HCT116 (cell line): ENCODE data around the gene ZNRF2. TPM values are rescaled to one million over a fixed set of nuclear protein-coding genes. Genes with fewer than 3 reads are reported as not detected.

Experiments used
- ATAC-seq: fragments of 200-7000 bp; cut with Tn5 transposase; 2 replicates; pipeline ENCODE4 v1.9.1; 2020; ENCODE audit warnings: mild to moderate bottlenecking, moderate library complexity
- BruUV-seq: library from RNA; stranded (reverse); fragments of 400-500 nt; replicated peaks from 2 replicates; lab custom pipeline; 2021; lab: Mats Ljungman, UMichigan
- CTCF ChIA-PET: fragments of 300-600 bp; sonication (Branson Sonifier 250); formaldehyde crosslinking; loops from one replicate; lab custom pipeline; 2021; ENCODE audit warnings: antibody characterized with exemption; lab: Charles Lee
- POLR2A ChIA-PET: fragments of 300-600, 350-600 bp; sonication (Branson Sonifier 250); formaldehyde crosslinking; loops from one replicate; lab custom pipeline; 2021; ENCODE audit warnings: antibody characterized with exemption; lab: Charles Lee
- RAD21 ChIA-PET, 2 experiments: fragments of 300-600 bp; sonication (Branson Sonifier 250); formaldehyde crosslinking; loops; one replicate each; lab custom pipeline; 2023; ENCODE audit warnings: low total read pairs in 2 of 2; ENCODE audit not compliant: uncharacterized antibody in 2 of 2, unreplicated experiment in 2 of 2, low non-redundant PET in 1 of 2; lab: Charles Lee
- DNase-seq: peaks from one replicate; pipeline ENCODE4 v3.0.0-alpha.2; 2010; ENCODE audit warnings: low read depth, low spot score
- H2AFZ ChIP-seq: fragments of 200-600 bp; shearing (Covaris generic), sonication (generic); 2 replicates; pipeline ENCODE4 v1.6.1; 2017; ENCODE audit warnings: low read depth, mixed run types, mixed read lengths, antibody characterized with exemption, low read length; ENCODE audit not compliant: poor library complexity, severe bottlenecking
- H3K27ac ChIP-seq: 2 replicates; pipeline ENCODE4 v1.5.1; 2012; ENCODE audit warnings: low read depth, low read length
- H3K27me3 ChIP-seq: fragments of 200-600 bp; sonication (generic); 2 replicates; pipeline ENCODE4 v1.6.1; 2016; ENCODE audit warnings: mixed run types, low read length, mixed read lengths; ENCODE audit not compliant: insufficient read depth
- H3K36me3 ChIP-seq, 2 experiments: fragments of 200-500 bp in 1 of 2; fragments of 200-600 bp in 1 of 2; sonication (Bioruptor generic) in 1 of 2; sonication (generic) in 1 of 2; 2 replicates each; pipeline versions ENCODE4 v1.5.1 to v1.6.1; 2014 to 2016; ENCODE audit warnings: low read length in 2 of 2, inconsistent platforms in 1 of 2, mixed read lengths in 1 of 2, mixed run types in 1 of 2; ENCODE audit not compliant: insufficient read depth in 2 of 2, control insufficient read depth in 1 of 2
- H3K4me1 ChIP-seq, 2 experiments: fragments of 200-600 bp in 1 of 2; sonication (generic) in 1 of 2; 2 replicates each; pipeline versions ENCODE4 v1.5.1 to v1.6.1; 2012 to 2017; ENCODE audit warnings: low read length in 2 of 2, inconsistent platforms in 1 of 2, mild to moderate bottlenecking in 1 of 2, mixed read lengths in 1 of 2, mixed run types in 1 of 2, moderate library complexity in 1 of 2; ENCODE audit not compliant: insufficient read depth in 2 of 2, control insufficient read depth in 1 of 2
- H3K4me2 ChIP-seq: fragments of 200-600 bp; sonication (generic); 2 replicates; pipeline ENCODE4 v1.6.1; 2017; ENCODE audit warnings: mixed run types, low read length, mixed read lengths
- H3K4me3 ChIP-seq, 2 experiments: fragments of 200-600 bp in 1 of 2; sonication (generic) in 1 of 2; replicated peaks in 1 of 2; 2 replicates each; pipeline ENCODE4 v1.5.1; 2011 to 2016; ENCODE audit warnings: low read length in 2 of 2, control low read depth in 1 of 2, low read depth in 1 of 2, mild to moderate bottlenecking in 1 of 2, mixed read lengths in 1 of 2, mixed run types in 1 of 2
- H3K79me2 ChIP-seq: fragments of 200-600 bp; sonication (generic); 2 replicates; pipeline ENCODE4 v1.6.1; 2017; ENCODE audit warnings: mild to moderate bottlenecking, mixed run types, low read length, moderate library complexity, mixed read lengths; ENCODE audit not compliant: insufficient read depth
- H3K9ac ChIP-seq: fragments of 200-600 bp; sonication (generic); 2 replicates; pipeline ENCODE4 v1.6.1; 2016; ENCODE audit warnings: low read length, mixed read lengths
- H3K9me2 ChIP-seq: fragments of 200-600 bp; sonication (generic), shearing (Covaris generic); 2 replicates; pipeline ENCODE4 v1.6.1; 2017; ENCODE audit warnings: mixed run types, mild to moderate bottlenecking, moderate library complexity; ENCODE audit not compliant: insufficient read depth
- H3K9me3 ChIP-seq, 2 experiments: fragments of 200-500 bp in 1 of 2; fragments of 200-600 bp in 1 of 2; sonication (Bioruptor generic) in 1 of 2; sonication (generic) in 1 of 2; 2 replicates each; pipeline ENCODE4 v1.6.1; 2014 to 2017; ENCODE audit warnings: low read length in 2 of 2, mixed read lengths in 2 of 2, inconsistent platforms in 1 of 2, low read depth in 1 of 2, mild to moderate bottlenecking in 1 of 2, mixed run types in 1 of 2, moderate library complexity in 1 of 2; ENCODE audit not compliant: control insufficient read depth in 1 of 2, insufficient read depth in 1 of 2
- H4K20me1 ChIP-seq: fragments of 200-600 bp; sonication (generic), shearing (Covaris generic); 2 replicates; pipeline ENCODE4 v1.6.1; 2017; ENCODE audit warnings: mixed run types, mild to moderate bottlenecking, moderate library complexity; ENCODE audit not compliant: insufficient read depth
- CEBPB ChIP-seq: IDR thresholded peaks from 2 replicates; pipeline ENCODE4 v1.6.1; 2012; ENCODE audit warnings: low read depth
- ELF1 ChIP-seq: IDR thresholded peaks from 2 replicates; pipeline ENCODE4 v1.6.1; 2012; ENCODE audit warnings: low read depth, borderline replicate concordance
- FOSL1 ChIP-seq: IDR thresholded peaks from 2 replicates; pipeline ENCODE4 v1.6.1; 2012; ENCODE audit warnings: low read depth
- MAX ChIP-seq: IDR thresholded peaks from 2 replicates; pipeline ENCODE4 v1.6.1; 2012
- POLR2A ChIP-seq: IDR thresholded peaks from 2 replicates; pipeline ENCODE4 v1.7.0; 2011; ENCODE audit warnings: borderline replicate concordance; ENCODE audit not compliant: insufficient read depth, insufficient read length; ENCODE audit errors: extremely low read depth
- SIN3A ChIP-seq: IDR thresholded peaks from 2 replicates; pipeline ENCODE4 v1.6.1; 2012; ENCODE audit warnings: low read depth
- SP1 ChIP-seq: IDR thresholded peaks from 2 replicates; pipeline ENCODE4 v1.6.1; 2012; ENCODE audit warnings: low read depth
- ZBTB33 ChIP-seq: IDR thresholded peaks from 2 replicates; pipeline ENCODE4 v1.6.1; 2011; ENCODE audit warnings: mild to moderate bottlenecking, low read length, moderate library complexity; ENCODE audit not compliant: insufficient replicate concordance; ENCODE audit errors: extremely low read depth
- ZFX ChIP-seq: fragments of 450-650 bp; IDR thresholded peaks from 2 replicates; pipeline ENCODE4 v1.6.1; 2017
- intact Hi-C: fragments of 100-400 bp; cut with micrococcal nuclease; formaldehyde crosslinking; loops from 2 replicates; pipeline ENCODE4 v1.10.0; 2022
- total RNA-seq: library from RNA; stranded (reverse); gene quantifications from one replicate; pipeline ENCODE4 v1.2.1, GENCODE V29; 2021; ENCODE audit not compliant: unreplicated experiment
- TF ChIP-seq, protein P1 (sequence below), 3 experiments: fragments of 200-600 bp in 1 of 3; sonication (generic) in 1 of 3; IDR thresholded peaks in 2 of 3; conservative IDR thresholded peaks in 1 of 3; 2 replicates each; pipeline ENCODE4 v1.5.1; 2012 to 2017; ENCODE audit warnings: low read depth in 2 of 3, low read length in 2 of 3, antibody characterized with exemption in 1 of 3, borderline replicate concordance in 1 of 3, control low read depth in 1 of 3, mild to moderate bottlenecking in 1 of 3, mixed read lengths in 1 of 3, mixed run types in 1 of 3, moderate library complexity in 1 of 3; ENCODE audit not compliant: insufficient read depth in 1 of 3
- TF ChIP-seq, protein P2 (sequence below): IDR thresholded peaks from 2 replicates; pipeline ENCODE4 v1.6.1; 2012; ENCODE audit warnings: low read depth

The ZNRF2 gene
- total RNA-seq, 1 experiment from 2014 or later: 10.2 TPM

DNA sequence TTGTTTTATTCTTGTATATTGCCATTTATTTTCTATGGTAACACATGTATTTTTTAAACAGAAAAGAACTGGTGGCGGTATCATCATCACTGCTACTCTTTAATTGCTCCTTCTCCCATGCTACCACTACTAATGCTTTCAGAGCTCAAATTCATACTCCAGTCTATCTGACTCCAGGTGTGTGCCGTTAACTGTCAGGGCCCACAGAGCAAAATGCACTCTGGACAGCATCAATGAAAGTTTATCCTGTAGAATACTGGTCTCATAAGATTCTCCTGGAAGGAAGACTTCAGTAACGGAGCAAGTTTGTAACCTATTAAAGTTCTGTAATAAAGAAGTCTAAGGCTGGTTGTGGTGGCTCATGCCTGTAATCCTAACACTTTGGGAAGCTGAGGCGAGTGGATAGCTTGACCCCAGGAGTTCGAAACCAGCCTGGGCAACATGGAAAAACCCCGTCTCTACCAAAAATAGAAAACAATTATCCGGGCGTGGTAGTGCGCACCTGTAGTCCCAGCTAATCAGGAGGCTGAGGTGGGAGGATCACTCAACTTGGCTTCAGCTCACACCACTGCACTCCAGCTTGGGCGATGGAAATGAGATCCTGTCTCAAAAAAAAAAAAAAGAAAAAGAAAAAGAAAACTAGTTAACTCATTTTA, 18.4 kb downstream of the ZNRF2 start:
- H4K20me1 ChIP-seq: no peaks in the 10 kb centered on the region
- H2AFZ ChIP-seq: no peak overlapping the region
- CTCF ChIA-PET: no interaction called here
- no peak overlapping the region for H3K4me3 ChIP-seq
- ATAC-seq: no peak
- no peaks in the 10 kb centered on the region for H3K36me3 ChIP-seq
- POLR2A ChIA-PET: no interaction called here
- no TSS peak for BruUV-seq
- no peak for DNase-seq
- RAD21 ChIA-PET: no interaction called here
- intact Hi-C loops: no loop called here
- H3K27me3 ChIP-seq: no peaks in the 10 kb centered on the region
- no peaks in the 10 kb centered on the region for H3K9me2 ChIP-seq
- peaks cover 36% of the 10 kb centered on the region for H3K79me2 ChIP-seq
- no peak overlapping the region for H3K4me2 ChIP-seq
- no peaks in the 10 kb centered on the region for H3K9me3 ChIP-seq
- H3K4me1 ChIP-seq: no peaks in the 10 kb centered on the region
- no peak overlapping the region for H3K27ac ChIP-seq
- no peak for TF ChIP-seq ZBTB33
- no peak overlapping the region for H3K9ac ChIP-seq

DNA sequence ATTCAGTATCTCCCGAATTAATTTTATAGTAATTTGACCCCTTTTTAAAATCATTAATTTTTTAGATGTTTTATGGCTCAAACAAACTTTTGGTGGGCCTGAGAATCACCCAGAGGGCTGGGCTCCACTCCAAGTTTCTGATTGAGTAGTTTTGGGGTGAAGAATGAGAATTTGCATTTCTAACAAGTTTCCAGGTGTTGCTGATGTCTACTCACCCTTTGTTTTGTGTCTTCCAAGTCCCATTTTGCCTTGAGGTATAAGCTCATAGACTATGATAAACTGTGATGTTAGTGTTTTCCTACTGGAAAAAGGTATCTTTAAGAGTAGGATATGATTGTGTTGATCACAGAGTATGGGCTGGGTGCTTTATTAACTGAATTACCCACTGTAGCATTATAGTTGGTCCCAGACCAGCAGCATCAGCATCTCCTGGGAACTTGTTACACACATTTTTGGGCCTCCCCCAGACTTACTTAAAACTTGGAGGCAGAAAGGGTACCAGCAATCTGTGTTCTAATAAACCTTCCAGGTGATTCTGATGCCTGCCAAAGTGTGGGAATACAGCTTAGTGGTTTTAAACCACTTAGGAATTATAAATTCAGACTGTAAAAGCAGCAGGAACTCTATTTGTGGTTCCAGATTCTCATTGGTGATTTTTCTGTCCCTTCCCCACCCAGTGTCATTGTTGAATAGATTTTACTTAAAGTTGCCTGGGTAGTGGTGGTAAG, 19.1 kb downstream of the ZNRF2 start:
- H3K4me2 ChIP-seq: no peak overlapping the region
- H3K4me3 ChIP-seq: no peak overlapping the region
- no peaks in the 10 kb centered on the region for H3K9me2 ChIP-seq
- DNase-seq (no peak), ATAC-seq (no peak)
- BruUV-seq: no TSS peak
- H2AFZ ChIP-seq: no peak overlapping the region
- H4K20me1 ChIP-seq: no peaks in the 10 kb centered on the region
- intact Hi-C loops: no loop called here
- H3K27ac ChIP-seq: no peak overlapping the region
- H3K36me3 ChIP-seq: no peaks in the 10 kb centered on the region
- H3K9me3 ChIP-seq: no peaks in the 10 kb centered on the region
- peaks cover 36% of the 10 kb centered on the region for H3K79me2 ChIP-seq
- no peaks in the 10 kb centered on the region for H3K27me3 ChIP-seq
- H3K9ac ChIP-seq: no peak overlapping the region
- H3K4me1 ChIP-seq: peaks cover 0 to 5% of the 10 kb centered on the region in 2 experiments; a peak in 2 of 4 replicates
- POLR2A ChIA-PET: no interaction called here
- CTCF ChIA-PET: no interaction called here
- RAD21 ChIA-PET: no interaction called here
- TF ChIP-seq CEBPB (no peak), POLR2A (no peak), SIN3A (no peak), FOSL1 (no peak), MAX (no peak), ELF1 (no peak), SP1 (no peak), ZFX (no peak)
- TF ChIP-seq, protein P1, sequence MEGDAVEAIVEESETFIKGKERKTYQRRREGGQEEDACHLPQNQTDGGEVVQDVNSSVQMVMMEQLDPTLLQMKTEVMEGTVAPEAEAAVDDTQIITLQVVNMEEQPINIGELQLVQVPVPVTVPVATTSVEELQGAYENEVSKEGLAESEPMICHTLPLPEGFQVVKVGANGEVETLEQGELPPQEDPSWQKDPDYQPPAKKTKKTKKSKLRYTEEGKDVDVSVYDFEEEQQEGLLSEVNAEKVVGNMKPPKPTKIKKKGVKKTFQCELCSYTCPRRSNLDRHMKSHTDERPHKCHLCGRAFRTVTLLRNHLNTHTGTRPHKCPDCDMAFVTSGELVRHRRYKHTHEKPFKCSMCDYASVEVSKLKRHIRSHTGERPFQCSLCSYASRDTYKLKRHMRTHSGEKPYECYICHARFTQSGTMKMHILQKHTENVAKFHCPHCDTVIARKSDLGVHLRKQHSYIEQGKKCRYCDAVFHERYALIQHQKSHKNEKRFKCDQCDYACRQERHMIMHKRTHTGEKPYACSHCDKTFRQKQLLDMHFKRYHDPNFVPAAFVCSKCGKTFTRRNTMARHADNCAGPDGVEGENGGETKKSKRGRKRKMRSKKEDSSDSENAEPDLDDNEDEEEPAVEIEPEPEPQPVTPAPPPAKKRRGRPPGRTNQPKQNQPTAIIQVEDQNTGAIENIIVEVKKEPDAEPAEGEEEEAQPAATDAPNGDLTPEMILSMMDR (IDR thresholded peaks at IDR 0.05 in 2 of 3, conservative IDR thresholded peaks at IDR 0.05 in 1 of 3; ENCODE audit: borderline replicate concordance in 1 of 3, insufficient read depth in 1 of 3, low read depth in 2 of 3, low read length in 2 of 3): no peak
- TF ChIP-seq, protein P2, sequence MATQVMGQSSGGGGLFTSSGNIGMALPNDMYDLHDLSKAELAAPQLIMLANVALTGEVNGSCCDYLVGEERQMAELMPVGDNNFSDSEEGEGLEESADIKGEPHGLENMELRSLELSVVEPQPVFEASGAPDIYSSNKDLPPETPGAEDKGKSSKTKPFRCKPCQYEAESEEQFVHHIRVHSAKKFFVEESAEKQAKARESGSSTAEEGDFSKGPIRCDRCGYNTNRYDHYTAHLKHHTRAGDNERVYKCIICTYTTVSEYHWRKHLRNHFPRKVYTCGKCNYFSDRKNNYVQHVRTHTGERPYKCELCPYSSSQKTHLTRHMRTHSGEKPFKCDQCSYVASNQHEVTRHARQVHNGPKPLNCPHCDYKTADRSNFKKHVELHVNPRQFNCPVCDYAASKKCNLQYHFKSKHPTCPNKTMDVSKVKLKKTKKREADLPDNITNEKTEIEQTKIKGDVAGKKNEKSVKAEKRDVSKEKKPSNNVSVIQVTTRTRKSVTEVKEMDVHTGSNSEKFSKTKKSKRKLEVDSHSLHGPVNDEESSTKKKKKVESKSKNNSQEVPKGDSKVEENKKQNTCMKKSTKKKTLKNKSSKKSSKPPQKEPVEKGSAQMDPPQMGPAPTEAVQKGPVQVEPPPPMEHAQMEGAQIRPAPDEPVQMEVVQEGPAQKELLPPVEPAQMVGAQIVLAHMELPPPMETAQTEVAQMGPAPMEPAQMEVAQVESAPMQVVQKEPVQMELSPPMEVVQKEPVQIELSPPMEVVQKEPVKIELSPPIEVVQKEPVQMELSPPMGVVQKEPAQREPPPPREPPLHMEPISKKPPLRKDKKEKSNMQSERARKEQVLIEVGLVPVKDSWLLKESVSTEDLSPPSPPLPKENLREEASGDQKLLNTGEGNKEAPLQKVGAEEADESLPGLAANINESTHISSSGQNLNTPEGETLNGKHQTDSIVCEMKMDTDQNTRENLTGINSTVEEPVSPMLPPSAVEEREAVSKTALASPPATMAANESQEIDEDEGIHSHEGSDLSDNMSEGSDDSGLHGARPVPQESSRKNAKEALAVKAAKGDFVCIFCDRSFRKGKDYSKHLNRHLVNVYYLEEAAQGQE: no peak
